DND-41 (cell line): ENCODE results near the gene BAX.

ENCODE experiments used
- ATAC-seq: fragments of 200-7000 bp; cut with Tn5 transposase; 3 replicates; pipeline ENCODE4 v1.9.1; 2021; ENCODE audit warnings: low read depth; ENCODE audit not compliant: insufficient read depth
- DNase-seq: peaks from one replicate; pipeline ENCODE4 v3.0.0-alpha.2; 2020
- H2AFZ ChIP-seq: 2 replicates; pipeline ENCODE4 v1.6.0; 2012; ENCODE audit warnings: low read depth, low read length
- H3K27ac ChIP-seq: 2 replicates; pipeline ENCODE4 v1.5.1; 2012; ENCODE audit warnings: low read length, inconsistent platforms
- H3K27me3 ChIP-seq: fragments of 200-600 bp; sonication (generic); 2 replicates; pipeline ENCODE4 v1.6.0; 2012; ENCODE audit warnings: low read length, mild to moderate bottlenecking, inconsistent platforms; ENCODE audit not compliant: insufficient read depth, poor library complexity
- H3K36me3 ChIP-seq: 2 replicates; pipeline ENCODE4 v1.5.1; 2012; ENCODE audit warnings: low read length, inconsistent platforms; ENCODE audit not compliant: insufficient read depth
- H3K4me1 ChIP-seq: 2 replicates; pipeline ENCODE4 v1.5.1; 2012; ENCODE audit warnings: mild to moderate bottlenecking, low read length; ENCODE audit not compliant: insufficient read depth
- H3K4me2 ChIP-seq: 2 replicates; pipeline ENCODE4 v1.6.0; 2012; ENCODE audit warnings: mild to moderate bottlenecking, moderate library complexity, low read length, inconsistent platforms; ENCODE audit not compliant: insufficient read depth
- H3K4me3 ChIP-seq, 2 experiments: fragments of 200-600 bp in 1 of 2; shearing (Covaris generic) in 1 of 2; 2 replicates each; pipeline ENCODE4 v1.5.1; 2012 to 2016; ENCODE audit warnings: inconsistent platforms in 2 of 2, low read length in 2 of 2, mild to moderate bottlenecking in 2 of 2, low read depth in 1 of 2, moderate library complexity in 1 of 2
- H3K79me2 ChIP-seq: 2 replicates; pipeline ENCODE4 v1.6.0; 2012; ENCODE audit warnings: low read length, inconsistent platforms; ENCODE audit not compliant: insufficient read depth
- H3K9ac ChIP-seq: 2 replicates; pipeline ENCODE4 v1.6.0; 2012; ENCODE audit warnings: low read depth, mild to moderate bottlenecking, inconsistent platforms, low read length, moderate library complexity
- H3K9me3 ChIP-seq: 2 replicates; pipeline ENCODE4 v1.5.1; 2012; ENCODE audit warnings: low read length, moderate library complexity, mild to moderate bottlenecking, inconsistent platforms; ENCODE audit not compliant: insufficient read depth, severe bottlenecking
- H4K20me1 ChIP-seq: 2 replicates; pipeline ENCODE4 v1.6.0; 2012; ENCODE audit warnings: low read length; ENCODE audit not compliant: insufficient read depth
- CTCF ChIP-seq: IDR thresholded peaks from 2 replicates; pipeline ENCODE4 v1.5.1; 2012; ENCODE audit warnings: borderline replicate concordance, low read length, moderate library complexity, mild to moderate bottlenecking; ENCODE audit not compliant: poor library complexity, severe bottlenecking; ENCODE audit errors: extremely low read depth
- EZH2 ChIP-seq: IDR thresholded peaks from 3 replicates; pipeline ENCODE4 v1.6.1; 2012; ENCODE audit warnings: borderline replicate concordance, low read depth, mild to moderate bottlenecking, moderate library complexity, low read length, inconsistent platforms; ENCODE audit not compliant: severe bottlenecking

BAX gene

GRCh38 chr19:48954595-48955307, at the start of gene BAX:
TSS of gene BAX (plus strand) at chr19:48954875. CDS start at chr19:48954929, 54 bp downstream.
- TF ChIP-seq EZH2 (no peak), CTCF (peak; percentile 39)
- Histone ChIP-seq H2AFZ (peak within 1 kb of the TSS; percentile 100), H3K27ac (peak within 1 kb of the TSS; percentile 94), H4K20me1 (0 out of 2 replicates have a peak, but pooled peaks cover 3% of the 10 kb centered on the region), H3K4me2 (peak within 1 kb of the TSS; percentile 87), H3K9me3 (no peaks in the 10 kb centered on the region), H3K9ac (peak within 1 kb of the TSS; percentile 89), H3K79me2 (peaks cover 29% of the 10 kb centered on the region), H3K4me1 (peaks cover 30% of the 10 kb centered on the region), H3K36me3 (peaks cover 15% of the 10 kb centered on the region), H3K4me3 (peak within 1 kb of the TSS; percentile 75 to 89; a peak in 3 of 4 replicates), H3K27me3 (no peaks in the 10 kb centered on the region)
- DNase-seq = peak; percentile 96
- peak; percentile 82 for ATAC-seq

GRCh38 chr19:48905664-48906063, 49.0 kb upstream of the BAX start:
- no peak overlapping the region for H2AFZ ChIP-seq
- H3K4me1 ChIP-seq = peaks cover 20% of the 10 kb centered on the region
- TF ChIP-seq CTCF (no peak), EZH2 (no peak)
- peaks cover 4% of the 10 kb centered on the region; the same call in 1 of the 2 replicates for H4K20me1 ChIP-seq
- H3K79me2 ChIP-seq = peaks cover 40% of the 10 kb centered on the region
- H3K9me3 ChIP-seq = no peaks in the 10 kb centered on the region
- no peak overlapping the region for H3K4me2 ChIP-seq
- no peak overlapping the region for H3K4me3 ChIP-seq
- ATAC-seq (no peak), DNase-seq (no peak)
- H3K36me3 ChIP-seq = peaks cover 72% of the 10 kb centered on the region
- H3K27me3 ChIP-seq = no peaks in the 10 kb centered on the region
- no peak overlapping the region for H3K9ac ChIP-seq
- H3K27ac ChIP-seq = no peak overlapping the region

GRCh38 chr19:48906324-48906723, 48.4 kb upstream of the BAX start:
- H3K27ac ChIP-seq = no peak overlapping the region
- no peak overlapping the region for H2AFZ ChIP-seq
- TF ChIP-seq EZH2 = no peak
- TF ChIP-seq CTCF = no peak
- H3K36me3 ChIP-seq = peaks cover 76% of the 10 kb centered on the region
- H3K4me1 ChIP-seq = peaks cover 13% of the 10 kb centered on the region
- no peaks in the 10 kb centered on the region for H3K9me3 ChIP-seq
- H3K4me2 ChIP-seq = no peak overlapping the region
- no peak for DNase-seq
- no peak overlapping the region for H3K9ac ChIP-seq
- no peak overlapping the region for H3K4me3 ChIP-seq
- H3K79me2 ChIP-seq = peaks cover 33% of the 10 kb centered on the region
- peaks cover 4% of the 10 kb centered on the region; the same call in 1 of the 2 replicates for H4K20me1 ChIP-seq
- no peak for ATAC-seq
- H3K27me3 ChIP-seq = no peaks in the 10 kb centered on the region
